Measurements from ENCODE around the gene C17orf114.
A peak's percentile ranks its signal among the peaks of the same experiment; 100 is the strongest.

The C17orf114 gene

DNA sequence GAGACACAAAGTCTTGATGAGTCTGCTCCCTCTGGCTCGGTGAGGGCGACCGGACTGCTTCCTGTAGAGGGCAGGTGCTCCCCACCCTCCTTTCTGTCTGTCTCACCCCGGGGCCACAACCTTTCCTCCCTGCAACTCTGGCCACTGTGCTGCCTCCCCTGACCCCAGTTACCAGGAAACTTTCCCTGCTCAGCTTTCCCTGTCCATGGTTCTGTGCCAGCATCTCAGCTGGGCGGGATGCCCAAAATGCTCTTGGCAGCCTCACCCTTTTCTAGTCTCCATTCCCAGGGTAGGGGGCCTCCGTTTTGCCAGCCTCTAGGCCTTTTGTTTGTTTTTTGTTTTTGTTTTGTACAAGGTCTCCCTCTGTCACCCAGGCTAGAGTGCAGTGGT, 6.2 kb upstream of the C17orf114 start:
- Histone ChIP-seq H3K9me3 (ENCODE audit: control insufficient read depth in 4 of 4, low read length in 3 of 4) (no peaks in the 10 kb centered on the region), H3K27ac (ENCODE audit: low read depth in 1 of 2, low read length in 2 of 2) (peak overlapping the region; percentile 35 to 59), H3K27me3 (ENCODE audit: control insufficient read depth in 4 of 4, insufficient read depth in 4 of 4, low read length in 3 of 4) (no peaks in the 10 kb centered on the region), H3K4me3 (ENCODE audit: low read depth in 1 of 3, low read length in 3 of 3) (peak overlapping the region in 1 of 3 donors; percentile 87), H3K9ac (ENCODE audit: low read depth in 1 of 2, low read length in 2 of 2) (no peak overlapping the region), H3K36me3 (ENCODE audit: control insufficient read depth in 4 of 4, insufficient read depth in 3 of 4, low read depth in 1 of 4, low read length in 3 of 4) (peaks cover 0 to 5% (median 1%) of the 10 kb centered on the region in 4 donors), H3K4me1 (ENCODE audit: control insufficient read depth in 4 of 4, insufficient read depth in 4 of 4, low read length in 3 of 4) (peaks cover 10 to 24% (median 17%) of the 10 kb centered on the region in 4 donors)
- WGBS, result 23% methylated on average over 6 of the region's 6 CpGs
- no peak for DNase-seq (ENCODE audit: low spot score)
- TF ChIP-seq GABPA (IDR thresholded peaks at IDR 0.05 in 1 of 2, conservative IDR thresholded peaks at IDR 0.05 in 1 of 2), result peak in 1 of 2 donors; percentile 39
- TF ChIP-seq HNF4A (conservative IDR thresholded peaks at IDR 0.05), result peak; percentile 82
- peak; percentile 96 to 98 for TF ChIP-seq RXRA (IDR thresholded peaks at IDR 0.05)
- peak in 1 of 2 donors; percentile 35 for TF ChIP-seq JUND (IDR thresholded peaks at IDR 0.05)
- TF ChIP-seq FOXA2 (IDR thresholded peaks at IDR 0.05), result peak; percentile 16
- no peak for TF ChIP-seq YY1 (IDR thresholded peaks at IDR 0.05)
- no peak for TF ChIP-seq FOXA1 (IDR thresholded peaks at IDR 0.05)
- TF ChIP-seq, protein P1, sequence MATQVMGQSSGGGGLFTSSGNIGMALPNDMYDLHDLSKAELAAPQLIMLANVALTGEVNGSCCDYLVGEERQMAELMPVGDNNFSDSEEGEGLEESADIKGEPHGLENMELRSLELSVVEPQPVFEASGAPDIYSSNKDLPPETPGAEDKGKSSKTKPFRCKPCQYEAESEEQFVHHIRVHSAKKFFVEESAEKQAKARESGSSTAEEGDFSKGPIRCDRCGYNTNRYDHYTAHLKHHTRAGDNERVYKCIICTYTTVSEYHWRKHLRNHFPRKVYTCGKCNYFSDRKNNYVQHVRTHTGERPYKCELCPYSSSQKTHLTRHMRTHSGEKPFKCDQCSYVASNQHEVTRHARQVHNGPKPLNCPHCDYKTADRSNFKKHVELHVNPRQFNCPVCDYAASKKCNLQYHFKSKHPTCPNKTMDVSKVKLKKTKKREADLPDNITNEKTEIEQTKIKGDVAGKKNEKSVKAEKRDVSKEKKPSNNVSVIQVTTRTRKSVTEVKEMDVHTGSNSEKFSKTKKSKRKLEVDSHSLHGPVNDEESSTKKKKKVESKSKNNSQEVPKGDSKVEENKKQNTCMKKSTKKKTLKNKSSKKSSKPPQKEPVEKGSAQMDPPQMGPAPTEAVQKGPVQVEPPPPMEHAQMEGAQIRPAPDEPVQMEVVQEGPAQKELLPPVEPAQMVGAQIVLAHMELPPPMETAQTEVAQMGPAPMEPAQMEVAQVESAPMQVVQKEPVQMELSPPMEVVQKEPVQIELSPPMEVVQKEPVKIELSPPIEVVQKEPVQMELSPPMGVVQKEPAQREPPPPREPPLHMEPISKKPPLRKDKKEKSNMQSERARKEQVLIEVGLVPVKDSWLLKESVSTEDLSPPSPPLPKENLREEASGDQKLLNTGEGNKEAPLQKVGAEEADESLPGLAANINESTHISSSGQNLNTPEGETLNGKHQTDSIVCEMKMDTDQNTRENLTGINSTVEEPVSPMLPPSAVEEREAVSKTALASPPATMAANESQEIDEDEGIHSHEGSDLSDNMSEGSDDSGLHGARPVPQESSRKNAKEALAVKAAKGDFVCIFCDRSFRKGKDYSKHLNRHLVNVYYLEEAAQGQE (IDR thresholded peaks at IDR 0.05), result peak; percentile 63
- no peak for TF ChIP-seq TAF1 (conservative IDR thresholded peaks at IDR 0.05)
- peak; percentile 24 for TF ChIP-seq HNF4G (IDR thresholded peaks at IDR 0.05)
- TF ChIP-seq, protein P2, sequence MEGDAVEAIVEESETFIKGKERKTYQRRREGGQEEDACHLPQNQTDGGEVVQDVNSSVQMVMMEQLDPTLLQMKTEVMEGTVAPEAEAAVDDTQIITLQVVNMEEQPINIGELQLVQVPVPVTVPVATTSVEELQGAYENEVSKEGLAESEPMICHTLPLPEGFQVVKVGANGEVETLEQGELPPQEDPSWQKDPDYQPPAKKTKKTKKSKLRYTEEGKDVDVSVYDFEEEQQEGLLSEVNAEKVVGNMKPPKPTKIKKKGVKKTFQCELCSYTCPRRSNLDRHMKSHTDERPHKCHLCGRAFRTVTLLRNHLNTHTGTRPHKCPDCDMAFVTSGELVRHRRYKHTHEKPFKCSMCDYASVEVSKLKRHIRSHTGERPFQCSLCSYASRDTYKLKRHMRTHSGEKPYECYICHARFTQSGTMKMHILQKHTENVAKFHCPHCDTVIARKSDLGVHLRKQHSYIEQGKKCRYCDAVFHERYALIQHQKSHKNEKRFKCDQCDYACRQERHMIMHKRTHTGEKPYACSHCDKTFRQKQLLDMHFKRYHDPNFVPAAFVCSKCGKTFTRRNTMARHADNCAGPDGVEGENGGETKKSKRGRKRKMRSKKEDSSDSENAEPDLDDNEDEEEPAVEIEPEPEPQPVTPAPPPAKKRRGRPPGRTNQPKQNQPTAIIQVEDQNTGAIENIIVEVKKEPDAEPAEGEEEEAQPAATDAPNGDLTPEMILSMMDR (IDR thresholded peaks at IDR 0.05; ENCODE audit: low read depth, low read length, missing input control), result no peak
- TF ChIP-seq RAD21 (IDR thresholded peaks at IDR 0.05), result peak; percentile 63 to 74
- TF ChIP-seq, protein P3, sequence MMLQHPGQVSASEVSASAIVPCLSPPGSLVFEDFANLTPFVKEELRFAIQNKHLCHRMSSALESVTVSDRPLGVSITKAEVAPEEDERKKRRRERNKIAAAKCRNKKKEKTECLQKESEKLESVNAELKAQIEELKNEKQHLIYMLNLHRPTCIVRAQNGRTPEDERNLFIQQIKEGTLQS (IDR thresholded peaks at IDR 0.05), result no peak
- TF ChIP-seq NR2F2 (IDR thresholded peaks at IDR 0.05), result peak; percentile 78
- TF ChIP-seq SP1 (IDR thresholded peaks at IDR 0.05), result peak; percentile 87
- TF ChIP-seq, protein P4, sequence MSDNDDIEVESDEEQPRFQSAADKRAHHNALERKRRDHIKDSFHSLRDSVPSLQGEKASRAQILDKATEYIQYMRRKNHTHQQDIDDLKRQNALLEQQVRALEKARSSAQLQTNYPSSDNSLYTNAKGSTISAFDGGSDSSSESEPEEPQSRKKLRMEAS (IDR thresholded peaks at IDR 0.05), result no peak
- TF ChIP-seq, protein P5, sequence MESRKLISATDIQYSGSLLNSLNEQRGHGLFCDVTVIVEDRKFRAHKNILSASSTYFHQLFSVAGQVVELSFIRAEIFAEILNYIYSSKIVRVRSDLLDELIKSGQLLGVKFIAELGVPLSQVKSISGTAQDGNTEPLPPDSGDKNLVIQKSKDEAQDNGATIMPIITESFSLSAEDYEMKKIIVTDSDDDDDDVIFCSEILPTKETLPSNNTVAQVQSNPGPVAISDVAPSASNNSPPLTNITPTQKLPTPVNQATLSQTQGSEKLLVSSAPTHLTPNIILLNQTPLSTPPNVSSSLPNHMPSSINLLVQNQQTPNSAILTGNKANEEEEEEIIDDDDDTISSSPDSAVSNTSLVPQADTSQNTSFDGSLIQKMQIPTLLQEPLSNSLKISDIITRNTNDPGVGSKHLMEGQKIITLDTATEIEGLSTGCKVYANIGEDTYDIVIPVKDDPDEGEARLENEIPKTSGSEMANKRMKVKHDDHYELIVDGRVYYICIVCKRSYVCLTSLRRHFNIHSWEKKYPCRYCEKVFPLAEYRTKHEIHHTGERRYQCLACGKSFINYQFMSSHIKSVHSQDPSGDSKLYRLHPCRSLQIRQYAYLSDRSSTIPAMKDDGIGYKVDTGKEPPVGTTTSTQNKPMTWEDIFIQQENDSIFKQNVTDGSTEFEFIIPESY (IDR thresholded peaks at IDR 0.05), result no peak
- no peak for TF ChIP-seq EGR1 (IDR thresholded peaks at IDR 0.05; ENCODE audit: low read depth in 2 of 2)
